Stimulated activated CD8-positive, alpha-beta memory T cell treated with anti-CD3 and anti-CD28 coated beads, Interleukin-4, amount 100 ng/mL, for 4 hours (primary cell): ENCODE data around the gene PPP1R12C.
"Not testable (repeated sequence)": the region's sequence is repeated elsewhere in the genome, so short reads cannot be mapped to it uniquely, and the experiment has no call there.

Source experiments
- DNase-seq, 2 donors: peaks; one replicate each; pipeline ENCODE4 v3.0.0-alpha.2; 2020; ENCODE audit warnings: low read depth in 2 of 2, low spot score in 1 of 2

The PPP1R12C gene

GRCh38 chr19:55116859-55117662 lies at the start of gene PPP1R12C:
TSS of gene PPP1R12C (minus strand) at chr19:55117637. CDS start at chr19:55117543, 94 bp downstream.
- DNase-seq, result no peak

- no peak for DNase-seq
These were observed 49.3 kb upstream of the PPP1R12C start, which contains the start of gene DNAAF3 for GRCh38 chr19:55166530-55167268. TSS of gene DNAAF3 (minus strand) at chr19:55166613. CDS start at chr19:55166413, 200 bp downstream.

- no peak for DNase-seq
These were observed 48.6 kb upstream of the PPP1R12C start for GRCh38 chr19:55165952-55166529.

GRCh38 chr19:55161571-55162322 lies 44.3 kb upstream of the PPP1R12C start:
- no peak for DNase-seq

GRCh38 chr19:55160986-55161365 lies 43.5 kb upstream of the PPP1R12C start:
- no peak for DNase-seq

GRCh38 chr19:55160128-55160985 lies 42.9 kb upstream of the PPP1R12C start:
- DNase-seq, result peak; percentile 65 to 66

GRCh38 chr19:55158848-55159749 lies 41.7 kb upstream of the PPP1R12C start:
- DNase-seq, result no peak

GRCh38 chr19:55158423-55158822 lies 41.0 kb upstream of the PPP1R12C start:
- DNase-seq, result no peak

GRCh38 chr19:55157064-55157908 lies 39.8 kb upstream of the PPP1R12C start, which contains the start of gene TNNI3:
TSS of gene TNNI3 (minus strand) at chr19:55157732. CDS start at chr19:55157589, 143 bp downstream.
- DNase-seq, result no peak

- DNase-seq, result no peak
These were observed 39.0 kb upstream of the PPP1R12C start for GRCh38 chr19:55156202-55157063.

- not testable (repeated sequence) for DNase-seq
These were observed 38.3 kb upstream of the PPP1R12C start for GRCh38 chr19:55155784-55156183.

- no peak for DNase-seq
These were observed 36.3 kb upstream of the PPP1R12C start for GRCh38 chr19:55153652-55154264.

GRCh38 chr19:55152017-55152416 lies 34.6 kb upstream of the PPP1R12C start:
- DNase-seq, result no peak

GRCh38 chr19:55149078-55150003 lies 31.9 kb upstream of the PPP1R12C start, which contains the start of gene TNNT1:
TSS of gene TNNT1 (minus strand) at chr19:55149206. CDS start at chr19:55147157, 2,049 bp downstream.
- no peak for DNase-seq

- DNase-seq, result no peak
These were observed 30.3 kb upstream of the PPP1R12C start for GRCh38 chr19:55147545-55148251.
